Measurements from ENCODE around the gene OGFOD3.

OGFOD3 gene

DNA sequence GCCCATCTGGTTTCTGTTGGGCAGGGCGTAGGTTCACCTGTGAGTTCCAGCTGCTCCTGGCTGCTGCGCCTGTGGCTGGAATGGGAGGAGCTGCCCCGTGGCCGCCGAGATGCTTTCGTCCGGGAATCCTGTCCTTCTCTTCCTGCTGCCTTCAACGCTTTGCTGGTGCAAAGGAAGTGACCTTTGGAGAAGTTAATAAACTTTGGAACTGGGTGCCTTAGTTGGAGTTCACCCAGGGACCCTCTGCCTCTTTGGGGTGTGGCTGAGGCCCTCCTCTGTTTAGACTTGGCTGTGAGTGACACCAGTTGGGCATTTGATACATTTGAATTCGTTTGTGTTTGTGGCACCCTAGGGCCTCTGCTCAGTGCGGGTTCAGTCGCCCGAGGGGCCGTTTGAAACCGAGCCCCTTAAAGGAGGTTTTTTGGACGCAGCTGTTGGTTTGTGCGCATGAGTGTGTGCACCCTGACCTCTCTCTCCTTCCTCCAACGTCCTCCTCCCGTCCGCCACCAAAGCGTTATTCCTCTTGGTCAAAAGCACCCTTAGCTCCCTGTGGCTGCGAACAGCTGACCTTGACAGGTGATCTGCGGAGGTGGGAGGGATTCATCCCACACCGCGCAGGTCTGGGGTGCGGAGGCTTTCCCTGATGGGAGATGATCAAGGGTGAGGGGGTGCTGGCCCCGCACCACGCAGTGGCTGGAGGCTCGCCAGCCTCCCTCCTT, 75.9 kb downstream of the OGFOD3 start:
- no peaks in the 10 kb centered on the region for H3K9me3 ChIP-seq (ENCODE audit: severe bottlenecking)
- peaks cover 12% of the 10 kb centered on the region for H3K4me1 ChIP-seq (ENCODE audit: insufficient read depth, poor library complexity, severe bottlenecking)
- no peak for DNase-seq (ENCODE audit: low spot score)
- H3K27me3 ChIP-seq (ENCODE audit: insufficient read depth, poor library complexity, severe bottlenecking) = no peaks in the 10 kb centered on the region
- TF ChIP-seq, protein P1, sequence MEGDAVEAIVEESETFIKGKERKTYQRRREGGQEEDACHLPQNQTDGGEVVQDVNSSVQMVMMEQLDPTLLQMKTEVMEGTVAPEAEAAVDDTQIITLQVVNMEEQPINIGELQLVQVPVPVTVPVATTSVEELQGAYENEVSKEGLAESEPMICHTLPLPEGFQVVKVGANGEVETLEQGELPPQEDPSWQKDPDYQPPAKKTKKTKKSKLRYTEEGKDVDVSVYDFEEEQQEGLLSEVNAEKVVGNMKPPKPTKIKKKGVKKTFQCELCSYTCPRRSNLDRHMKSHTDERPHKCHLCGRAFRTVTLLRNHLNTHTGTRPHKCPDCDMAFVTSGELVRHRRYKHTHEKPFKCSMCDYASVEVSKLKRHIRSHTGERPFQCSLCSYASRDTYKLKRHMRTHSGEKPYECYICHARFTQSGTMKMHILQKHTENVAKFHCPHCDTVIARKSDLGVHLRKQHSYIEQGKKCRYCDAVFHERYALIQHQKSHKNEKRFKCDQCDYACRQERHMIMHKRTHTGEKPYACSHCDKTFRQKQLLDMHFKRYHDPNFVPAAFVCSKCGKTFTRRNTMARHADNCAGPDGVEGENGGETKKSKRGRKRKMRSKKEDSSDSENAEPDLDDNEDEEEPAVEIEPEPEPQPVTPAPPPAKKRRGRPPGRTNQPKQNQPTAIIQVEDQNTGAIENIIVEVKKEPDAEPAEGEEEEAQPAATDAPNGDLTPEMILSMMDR (IDR thresholded peaks at IDR 0.05; ENCODE audit: poor library complexity, severe bottlenecking) = no peak
- no peak overlapping the region for H3K4me3 ChIP-seq (ENCODE audit: severe bottlenecking)
- no peaks in the 10 kb centered on the region for H3K36me3 ChIP-seq (ENCODE audit: low read depth)
- no peak for ATAC-seq (ENCODE audit: low read depth)
- no peak overlapping the region for H3K27ac ChIP-seq (ENCODE audit: poor library complexity, severe bottlenecking)

DNA sequence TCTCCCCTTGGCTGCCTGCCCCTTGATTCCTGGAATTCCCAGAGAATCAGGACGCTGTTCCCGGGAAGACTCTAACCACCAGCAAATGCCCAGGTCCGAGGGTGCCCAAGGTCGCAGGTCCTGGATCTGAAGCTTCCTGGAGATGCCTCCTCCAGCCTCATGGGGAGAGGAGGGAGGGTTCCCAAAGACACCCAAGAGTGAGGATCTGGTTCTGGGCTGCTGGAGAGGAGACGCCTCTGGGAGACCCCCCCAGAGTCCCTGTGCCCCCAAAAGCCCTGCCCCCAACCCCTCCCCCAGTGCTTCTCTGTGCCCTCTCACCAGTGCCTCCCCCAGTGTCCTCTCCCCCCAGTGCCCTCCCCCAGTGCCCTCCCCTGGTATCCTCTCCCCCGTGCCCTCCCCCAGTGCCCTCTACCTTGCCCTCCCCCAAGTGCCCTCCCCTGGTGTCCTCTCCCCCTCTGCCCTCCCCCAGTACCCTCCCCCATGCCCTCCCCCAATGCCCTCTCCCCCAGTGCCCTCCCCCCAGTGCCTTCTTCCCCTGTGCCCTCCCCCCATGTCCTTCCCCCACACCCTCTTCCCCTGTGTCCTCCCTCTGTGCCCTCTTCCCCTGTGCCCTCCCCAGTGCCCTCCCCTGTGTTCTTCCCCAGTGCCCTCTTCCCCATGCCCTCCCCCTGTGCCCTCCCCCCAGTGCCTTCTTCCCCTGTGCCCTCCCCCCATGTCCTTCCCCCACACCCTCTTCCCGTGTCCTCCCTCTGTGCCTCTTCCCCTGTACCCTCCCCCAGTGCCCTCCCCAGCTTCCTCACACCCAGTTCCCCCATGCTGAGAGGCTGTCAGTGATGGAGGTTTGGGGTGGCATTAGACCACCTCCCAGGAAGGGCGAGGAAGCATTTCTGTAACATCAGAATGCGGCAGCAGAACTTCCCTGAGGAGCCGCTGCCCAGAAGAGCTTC, 78.5 kb downstream of the OGFOD3 start:
- no peaks in the 10 kb centered on the region for H3K27me3 ChIP-seq (ENCODE audit: insufficient read depth, poor library complexity, severe bottlenecking)
- ATAC-seq (ENCODE audit: low read depth) = no peak; the same call in 2 of the 3 replicates
- peaks cover 21% of the 10 kb centered on the region for H3K4me1 ChIP-seq (ENCODE audit: insufficient read depth, poor library complexity, severe bottlenecking)
- TF ChIP-seq, protein P1 (IDR thresholded peaks at IDR 0.05; ENCODE audit: poor library complexity, severe bottlenecking) = no peak
- H3K9me3 ChIP-seq (ENCODE audit: severe bottlenecking) = no peaks in the 10 kb centered on the region
- peak overlapping the region; percentile 3 for H3K4me3 ChIP-seq (ENCODE audit: severe bottlenecking)
- no peak for DNase-seq (ENCODE audit: low spot score)
- H3K36me3 ChIP-seq (ENCODE audit: low read depth) = no peaks in the 10 kb centered on the region
- peak overlapping the region; percentile 81 for H3K27ac ChIP-seq (ENCODE audit: poor library complexity, severe bottlenecking)
